SH-SY5Y (cell line): ENCODE results near the gene RBFOX1.

Experiments used
- GATA2 ChIP-seq: IDR thresholded peaks from 2 replicates; pipeline ENCODE4 v1.6.1; 2011; ENCODE audit warnings: mild to moderate bottlenecking, low read depth, low read length
- GATA3 ChIP-seq: IDR thresholded peaks from 2 replicates; pipeline ENCODE4 v1.6.1; 2011; ENCODE audit warnings: low read depth, mild to moderate bottlenecking, low read length, moderate library complexity

DNA sequence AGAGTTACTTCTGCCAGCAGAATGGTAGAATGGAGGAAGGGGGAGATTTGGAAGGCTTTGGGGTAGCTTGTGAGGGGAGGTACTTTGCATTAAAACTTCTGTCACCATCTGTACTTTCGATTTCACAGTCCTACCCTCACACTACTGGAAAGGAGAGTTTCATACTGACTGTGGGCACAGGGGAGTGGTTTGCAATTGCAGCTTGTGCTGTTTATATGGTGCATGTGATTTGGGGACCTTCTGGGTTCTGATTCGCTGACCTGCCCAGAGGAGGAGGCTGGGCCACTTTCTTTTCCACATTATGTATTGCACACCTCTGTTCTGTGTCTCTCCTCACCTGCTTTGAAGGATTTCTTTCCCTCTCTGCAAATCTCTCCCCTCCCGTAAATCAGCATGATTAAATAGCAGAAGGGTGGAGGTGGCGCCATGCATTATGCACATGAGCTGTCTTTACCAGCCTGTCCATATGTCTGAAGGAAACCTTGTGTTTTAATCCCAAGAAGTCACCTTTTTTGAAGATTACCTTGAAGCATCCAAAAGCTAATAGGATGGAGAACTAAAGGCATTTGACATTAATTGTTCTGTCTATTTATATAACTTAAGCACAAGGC is 90.9 kb downstream of the RBFOX1 start:
- no peak for TF ChIP-seq GATA3
- TF ChIP-seq GATA2 = no peak
